Measurements from ENCODE around the gene CRACR2B. TPM values are rescaled to one million over a fixed set of nuclear protein-coding genes. Genes with fewer than 3 reads are reported as not detected.

CRACR2B gene
- total RNA-seq, 3 donors from 2014 or later (not counting 1 experiment from before 2014, with no cell fraction given): 3.4 to 10.1 (median 3.8) TPM

DNA sequence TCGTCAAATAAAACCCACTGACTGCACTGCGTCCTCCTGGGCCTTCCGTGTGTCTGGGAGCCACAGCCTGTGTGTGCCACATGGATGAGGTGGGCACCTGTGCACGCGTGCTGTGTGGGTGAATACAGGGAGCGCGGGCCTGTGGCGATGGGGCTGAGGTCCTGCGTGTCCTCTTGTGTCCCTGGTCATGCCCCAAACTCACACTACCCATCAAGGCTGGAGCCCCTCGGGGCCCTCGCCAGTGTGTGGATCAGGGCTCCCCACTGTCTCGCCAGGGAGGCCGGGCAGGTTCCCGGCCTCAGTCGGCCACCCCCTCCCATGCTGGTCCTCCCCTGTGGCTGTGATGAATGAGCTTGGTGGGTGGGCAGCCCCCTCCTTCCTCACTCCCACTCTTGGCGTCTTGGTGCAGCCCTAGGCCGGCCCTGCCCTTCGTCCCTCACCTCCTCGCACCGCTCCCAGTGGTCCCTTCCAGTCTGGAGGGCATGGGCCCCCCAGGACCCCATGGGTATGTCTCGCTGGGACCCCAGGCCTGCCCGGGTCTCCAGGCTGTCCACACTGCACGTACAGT, 4.3 kb downstream of the CRACR2B start:
- TF ChIP-seq, protein P1, sequence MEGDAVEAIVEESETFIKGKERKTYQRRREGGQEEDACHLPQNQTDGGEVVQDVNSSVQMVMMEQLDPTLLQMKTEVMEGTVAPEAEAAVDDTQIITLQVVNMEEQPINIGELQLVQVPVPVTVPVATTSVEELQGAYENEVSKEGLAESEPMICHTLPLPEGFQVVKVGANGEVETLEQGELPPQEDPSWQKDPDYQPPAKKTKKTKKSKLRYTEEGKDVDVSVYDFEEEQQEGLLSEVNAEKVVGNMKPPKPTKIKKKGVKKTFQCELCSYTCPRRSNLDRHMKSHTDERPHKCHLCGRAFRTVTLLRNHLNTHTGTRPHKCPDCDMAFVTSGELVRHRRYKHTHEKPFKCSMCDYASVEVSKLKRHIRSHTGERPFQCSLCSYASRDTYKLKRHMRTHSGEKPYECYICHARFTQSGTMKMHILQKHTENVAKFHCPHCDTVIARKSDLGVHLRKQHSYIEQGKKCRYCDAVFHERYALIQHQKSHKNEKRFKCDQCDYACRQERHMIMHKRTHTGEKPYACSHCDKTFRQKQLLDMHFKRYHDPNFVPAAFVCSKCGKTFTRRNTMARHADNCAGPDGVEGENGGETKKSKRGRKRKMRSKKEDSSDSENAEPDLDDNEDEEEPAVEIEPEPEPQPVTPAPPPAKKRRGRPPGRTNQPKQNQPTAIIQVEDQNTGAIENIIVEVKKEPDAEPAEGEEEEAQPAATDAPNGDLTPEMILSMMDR (IDR thresholded peaks at IDR 0.05): no peak
- no peak for DNase-seq
- no peak overlapping the region for H3K4me3 ChIP-seq (ENCODE audit: low read length)
- WGBS (ENCODE audit: insufficient coverage): 80% methylated on average over 20 of the region's 23 CpGs
- Mint-ChIP-seq H3K9me3 (no peaks in the 10 kb centered on the region), H3K36me3 (no peaks in the 10 kb centered on the region), H3K27ac (no peak overlapping the region), H3K4me3 (peak overlapping the region; percentile 81), H3K27me3 (ENCODE audit: low read depth in 2 of 2) (peaks cover 8 to 35% of the 10 kb centered on the region in 2 donors), H3K4me1 (peaks cover 0 to 38% of the 10 kb centered on the region in 2 donors)
- H3K36me3 ChIP-seq (ENCODE audit: control insufficient read depth, insufficient read depth, low read length): no peaks in the 10 kb centered on the region
- no peak overlapping the region for H3K27ac ChIP-seq (ENCODE audit: low read length)
- H3K9me3 ChIP-seq (ENCODE audit: control insufficient read depth, insufficient read depth, low read length): no peaks in the 10 kb centered on the region
- peaks cover 81% of the 10 kb centered on the region for H3K4me1 ChIP-seq (ENCODE audit: control insufficient read depth, insufficient read depth, low read length)
- peaks cover 19% of the 10 kb centered on the region for H3K27me3 ChIP-seq (ENCODE audit: control insufficient read depth, insufficient read depth, low read length)
- ATAC-seq: no peak
- intact Hi-C loops (cut with micrococcal nuclease): no loop called here

GRCh38 chr11:832529-833113, 4.9 kb downstream of the CRACR2B start, which contains the start of gene CD151:
CD151 (plus strand) TSS chr11:832952; CDS start chr11:836070, 3,118 bp downstream.
- Histone ChIP-seq H3K27me3 (ENCODE audit: control insufficient read depth, insufficient read depth, low read length) (peaks cover 19% of the 10 kb centered on the region), H3K36me3 (ENCODE audit: control insufficient read depth, insufficient read depth, low read length) (no peaks in the 10 kb centered on the region), H3K4me1 (ENCODE audit: control insufficient read depth, insufficient read depth, low read length) (peaks cover 83% of the 10 kb centered on the region), H3K9me3 (ENCODE audit: control insufficient read depth, insufficient read depth, low read length) (no peaks in the 10 kb centered on the region), H3K4me3 (ENCODE audit: low read length) (peak within 1 kb of the TSS; percentile 23), H3K27ac (ENCODE audit: low read length) (no peak within 1 kb of the TSS)
- DNase-seq (peak in 1 of 2 donors; percentile 76), ATAC-seq (peak; percentile 54 to 72 (median 60))
- WGBS (ENCODE audit: insufficient coverage): 3% methylated on average over 67 of the region's 67 CpGs
- H3K36me3 Mint-ChIP-seq: no peaks in the 10 kb centered on the region
- intact Hi-C loops (cut with micrococcal nuclease): no loop called here
- peak within 1 kb of the TSS in 1 of 2 donors; percentile 48 for H3K27ac Mint-ChIP-seq
- peak within 1 kb of the TSS; percentile 81 for H3K4me3 Mint-ChIP-seq
- TF ChIP-seq, protein P1 (IDR thresholded peaks at IDR 0.05): no peak
- H3K4me1 Mint-ChIP-seq: peaks cover 4 to 41% of the 10 kb centered on the region in 2 donors
- H3K27me3 Mint-ChIP-seq (ENCODE audit: low read depth in 2 of 2): peaks cover 8 to 32% of the 10 kb centered on the region in 2 donors
- H3K9me3 Mint-ChIP-seq: no peaks in the 10 kb centered on the region

DNA sequence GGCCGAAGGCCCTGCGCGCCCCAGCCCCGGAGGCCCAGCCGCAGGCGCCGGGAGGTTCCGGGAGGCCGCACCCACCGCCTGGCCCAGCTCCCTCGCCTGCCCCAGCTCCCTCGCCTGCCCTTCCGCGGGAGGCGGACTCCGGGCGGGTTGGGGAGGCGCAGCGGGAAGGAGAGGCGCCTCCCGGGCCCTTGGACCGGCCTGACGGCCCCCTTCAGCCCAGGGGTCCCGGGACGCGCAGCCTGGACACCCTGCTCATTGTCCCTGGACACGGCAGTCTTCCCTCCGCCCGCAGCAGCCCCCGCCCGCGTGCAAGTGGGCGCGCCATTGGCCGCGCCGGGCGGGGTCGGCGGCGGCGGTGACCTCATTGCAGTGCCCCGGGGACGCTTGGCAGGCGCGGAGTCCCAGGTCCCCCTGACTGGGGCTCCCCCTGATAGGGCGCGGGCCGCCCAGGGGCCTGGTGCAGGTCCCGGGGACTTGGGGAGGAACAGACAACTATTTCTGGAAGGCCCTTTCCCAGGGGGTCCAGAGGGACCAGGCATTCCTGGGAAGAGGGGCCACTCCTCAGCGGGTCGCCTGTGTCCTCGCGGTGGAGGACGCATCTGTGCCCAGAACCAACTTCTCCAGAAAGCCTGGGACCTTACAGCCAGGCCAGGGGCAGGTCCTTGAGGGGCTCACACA, 5.5 kb downstream of the CRACR2B start:
- DNase-seq (peak in 1 of 2 donors; percentile 62), ATAC-seq (peak; percentile 40 to 60 (median 48))
- H3K27me3 Mint-ChIP-seq (ENCODE audit: low read depth in 2 of 2): peaks cover 8 to 27% of the 10 kb centered on the region in 2 donors
- H3K4me1 Mint-ChIP-seq: peaks cover 7 to 40% of the 10 kb centered on the region in 2 donors
- Histone ChIP-seq H3K27me3 (ENCODE audit: control insufficient read depth, insufficient read depth, low read length) (peaks cover 17% of the 10 kb centered on the region), H3K4me3 (ENCODE audit: low read length) (peak overlapping the region; percentile 23), H3K4me1 (ENCODE audit: control insufficient read depth, insufficient read depth, low read length) (peaks cover 83% of the 10 kb centered on the region), H3K9me3 (ENCODE audit: control insufficient read depth, insufficient read depth, low read length) (no peaks in the 10 kb centered on the region), H3K36me3 (ENCODE audit: control insufficient read depth, insufficient read depth, low read length) (peaks cover under 1% of the 10 kb centered on the region), H3K27ac (ENCODE audit: low read length) (no peak overlapping the region)
- H3K27ac Mint-ChIP-seq: peak overlapping the region in 1 of 2 donors; percentile 48
- WGBS (ENCODE audit: insufficient coverage): 2% methylated on average over 55 of the region's 55 CpGs
- intact Hi-C loops (cut with micrococcal nuclease): no loop called here
- H3K36me3 Mint-ChIP-seq: no peaks in the 10 kb centered on the region
- no peaks in the 10 kb centered on the region for H3K9me3 Mint-ChIP-seq
- H3K4me3 Mint-ChIP-seq: peak overlapping the region; percentile 62
- TF ChIP-seq, protein P1 (IDR thresholded peaks at IDR 0.05): no peak
